GM10248 (cell line): Measurements from ENCODE around the gene IER5.
"Not testable (repeated sequence)": the region's sequence is repeated elsewhere in the genome, so short reads cannot be mapped to it uniquely, and the experiment has no call there.

Experiments used
- CTCF ChIA-PET: fragments of 300-600 bp; sonication (Branson Sonifier 250); formaldehyde crosslinking; extraction: SDS; loops from one replicate; lab custom pipeline; 2021; ENCODE audit warnings: antibody characterized with exemption; lab: Yijun Ruan, JAX
- POLR2A ChIA-PET: fragments of 350-650 bp; sonication (Branson Sonifier 250); formaldehyde crosslinking; extraction: SDS; loops from one replicate; lab custom pipeline; 2020; ENCODE audit warnings: antibody characterized with exemption; lab: Yijun Ruan, JAX
- DNase-seq: peaks from one replicate; pipeline ENCODE4 v3.0.0; 2012; ENCODE audit errors: extremely low spot score
- CTCF ChIP-seq: IDR thresholded peaks from 2 replicates; pipeline ENCODE4 v1.5.1; 2012; ENCODE audit warnings: mild to moderate bottlenecking, low read depth; ENCODE audit errors: extremely low read depth, missing control alignments, control extremely low read depth

The IER5 gene

GRCh38 chr1:181050922-181051321, 37.6 kb upstream of the IER5 start:
- ChIA-PET POLR2A (interaction anchor here (0.7 kb wide), 1 partner anchor 52 kb away, joined by 3 read pairs; no protein-coding TSS in a partner anchor), CTCF (interaction anchor here (0.7 to 9.4 kb wide), 3 partner anchors 12 to 85 kb away, joined by 3 to 69 read pairs (median 4); no protein-coding TSS in a partner anchor)
- no peak for DNase-seq
- no peak for TF ChIP-seq CTCF

- CTCF ChIA-PET, result interaction anchor here (1.6 to 9.4 kb wide), 2 partner anchors 18 to 86 kb away, joined by 7 to 69 read pairs; no protein-coding TSS in a partner anchor
- POLR2A ChIA-PET, result no interaction called here
- no peak for TF ChIP-seq CTCF
Observed at GRCh38 chr1:181056560-181056959, 31.9 kb upstream of the IER5 start.

GRCh38 chr1:181057079-181057478, 31.4 kb upstream of the IER5 start:
- no peak for DNase-seq
- ChIA-PET CTCF (interaction anchor here (1.6 to 9.4 kb wide), 2 partner anchors 18 to 86 kb away, joined by 7 to 69 read pairs; no protein-coding TSS in a partner anchor), POLR2A (no interaction called here)
- TF ChIP-seq CTCF, result no peak

More at GRCh38 chr1:181056560-181056959, 31.9 kb upstream of the IER5 start:
- DNase-seq, result no peak

GRCh38 chr1:181059435-181059834, 29.1 kb upstream of the IER5 start:
- no peak for DNase-seq
- ChIA-PET POLR2A (interaction anchor here (1.0 kb wide), 1 partner anchor 36 kb away, joined by 4 read pairs; no protein-coding TSS in a partner anchor), CTCF (interaction anchor here (1.7 to 9.4 kb wide), 3 partner anchors 21 to 83 kb away, joined by 4 to 69 read pairs (median 20); no protein-coding TSS in a partner anchor)
- TF ChIP-seq CTCF, result no peak

- DNase-seq, result no peak
- POLR2A ChIA-PET, result no interaction called here
- no peak for TF ChIP-seq CTCF
- CTCF ChIA-PET, result no interaction called here
Observed at GRCh38 chr1:181060066-181060465, 28.4 kb upstream of the IER5 start.

GRCh38 chr1:181060947-181061346, 27.6 kb upstream of the IER5 start:
- POLR2A ChIA-PET, DNase-seq: not testable (repeated sequence)
- CTCF ChIA-PET, result interaction anchor here (0.7 to 5.3 kb wide), 4 partner anchors 22 to 364 kb away, joined by 3 to 29 read pairs (median 14); no protein-coding TSS in a partner anchor

- ChIA-PET CTCF (interaction anchor here (0.7 to 5.3 kb wide), 8 partner anchors 18 to 546 kb away, joined by 3 to 29 read pairs (median 4); no protein-coding TSS in a partner anchor), POLR2A (interaction anchor here (0.6 to 1.7 kb wide), 3 partner anchors 27 to 92 kb away, joined by 3 to 11 read pairs (median 5); partner anchors contain the start of gene IER5)
- DNase-seq, result no peak
- no peak for TF ChIP-seq CTCF
Observed at GRCh38 chr1:181061487-181061886, 27.0 kb upstream of the IER5 start.
